NCI-H526 (cell line): ENCODE results near the gene TMEM18.

Experiments used
- DNase-seq, 2 experiments: peaks; one replicate each; lab custom pipeline; 2025; lab: John Stamatoyannopoulos, UW

Gene TMEM18

GRCh38 chr2:672606-672905 lies 4.7 kb downstream of the TMEM18 start:
- DNase-seq: no peak

- no peak for DNase-seq
Measured at GRCh38 chr2:671787-672605, 5.2 kb downstream of the TMEM18 start.

- DNase-seq: no peak
Measured at GRCh38 chr2:671072-671471, 6.1 kb downstream of the TMEM18 start.

GRCh38 chr2:670637-671036 lies 6.6 kb downstream of the TMEM18 start:
- no peak for DNase-seq

GRCh38 chr2:669323-669722 lies 7.9 kb downstream of the TMEM18 start:
- DNase-seq: no peak

- no peak for DNase-seq
Measured at GRCh38 chr2:668000-668398, 9.2 kb downstream of the TMEM18 start.

- DNase-seq: peak in 1 of 2 experiments; percentile 7
Measured at GRCh38 chr2:667332-667999, 9.7 kb downstream of the TMEM18 start.

- no peak for DNase-seq
Measured at GRCh38 chr2:666441-666840, 10.8 kb downstream of the TMEM18 start.

- DNase-seq: no peak
Measured at GRCh38 chr2:665340-666073, 11.7 kb downstream of the TMEM18 start.

GRCh38 chr2:664063-664462 lies 13.1 kb downstream of the TMEM18 start:
- no peak for DNase-seq

- no peak for DNase-seq
Measured at GRCh38 chr2:663221-663620, 14.0 kb downstream of the TMEM18 start.

- no peak for DNase-seq
Measured at GRCh38 chr2:661360-661635, 15.9 kb downstream of the TMEM18 start.

- DNase-seq: peak in 1 of 2 experiments; percentile 22
Measured at GRCh38 chr2:660586-661359, 16.4 kb downstream of the TMEM18 start.

GRCh38 chr2:660029-660428 lies 17.2 kb downstream of the TMEM18 start:
- no peak for DNase-seq

- DNase-seq: no peak
Measured at GRCh38 chr2:658426-658825, 18.8 kb downstream of the TMEM18 start.

- no peak for DNase-seq
Measured at GRCh38 chr2:657766-658165, 19.4 kb downstream of the TMEM18 start.

GRCh38 chr2:656676-657075 lies 20.5 kb downstream of the TMEM18 start:
- no peak for DNase-seq

GRCh38 chr2:655626-656025 lies 21.6 kb downstream of the TMEM18 start:
- DNase-seq: no peak

GRCh38 chr2:654896-655295 lies 22.3 kb downstream of the TMEM18 start:
- DNase-seq: no peak

- DNase-seq: no peak
Measured at GRCh38 chr2:653645-654425, 23.4 kb downstream of the TMEM18 start.

GRCh38 chr2:652881-653480 lies 24.2 kb downstream of the TMEM18 start:
- DNase-seq: no peak
